HepG2 (cell line): Measurements from ENCODE around the gene NDUFB11. TPM values are rescaled to one million over a fixed set of nuclear protein-coding genes. Genes with fewer than 3 reads are reported as not detected.

ENCODE experiments used
- CREB3 ChIP-seq: sonication (generic); formaldehyde crosslinking; IDR thresholded peaks from 2 replicates; pipeline ENCODE4 v1.5.0; 2020; ENCODE audit warnings: missing genetic modification reagents
- EZH2 ChIP-seq: conservative IDR thresholded peaks from 2 replicates; pipeline ENCODE4 v1.6.1; 2012; ENCODE audit warnings: mild to moderate bottlenecking, low read depth, low read length, moderate library complexity
- GABPB1 ChIP-seq: IDR thresholded peaks from 2 replicates; pipeline ENCODE4 v1.6.1; 2016; ENCODE audit warnings: mild to moderate bottlenecking, missing genetic modification reagents, moderate library complexity, missing compliant biosample characterization
- HMGXB3 ChIP-seq: sonication (generic); formaldehyde crosslinking; IDR thresholded peaks from 2 replicates; pipeline ENCODE4 v1.4.0; 2020; ENCODE audit warnings: missing genetic modification reagents, borderline replicate concordance
- MAZ ChIP-seq, 2 experiments: sonication (generic) in 1 of 2; formaldehyde crosslinking in 1 of 2; IDR thresholded peaks; 2 replicates each; pipeline versions ENCODE4 v1.5.0 to v1.6.1; 2012 to 2020; ENCODE audit warnings: low read depth in 2 of 2, mild to moderate bottlenecking in 2 of 2, borderline replicate concordance in 1 of 2, improper control_type of control experiment in 1 of 2, low read length in 1 of 2, missing genetic modification reagents in 1 of 2, moderate library complexity in 1 of 2
- NONO ChIP-seq, 2 experiments: fragments of 450-650 bp in 1 of 2; sonication (generic) in 1 of 2; formaldehyde crosslinking in 1 of 2; IDR thresholded peaks in 1 of 2; conservative IDR thresholded peaks in 1 of 2; 2 replicates each; pipeline versions ENCODE4 v1.6.1 to v1.8.0; 2017 to 2022; ENCODE audit warnings: mild to moderate bottlenecking in 1 of 2, missing genetic modification reagents in 1 of 2, moderate library complexity in 1 of 2
- RBFOX2 ChIP-seq: fragments of 200-400 bp; formaldehyde crosslinking; IDR thresholded peaks from 2 replicates; pipeline ENCODE4 v1.6.1; 2017; ENCODE audit warnings: low read depth, mild to moderate bottlenecking, low read length
- SIN3A ChIP-seq: IDR thresholded peaks from 2 replicates; pipeline ENCODE4 v1.6.1; 2011; ENCODE audit warnings: low read depth, mild to moderate bottlenecking, control low read depth, low read length, borderline replicate concordance
- ZBTB40 ChIP-seq, 2 experiments: fragments of 450-650 bp in 1 of 2; sonication (generic) in 1 of 2; formaldehyde crosslinking in 1 of 2; IDR thresholded peaks; 2 replicates each; pipeline versions ENCODE4 v1.6.1 to v1.8.0; 2016 to 2022; ENCODE audit warnings: antibody characterized with exemption in 1 of 2, mild to moderate bottlenecking in 1 of 2, missing genetic modification reagents in 1 of 2
- polyA plus RNA-seq, 8 experiments: library from polyadenylated mRNA; depleted of rRNA in 3 of 8; stranded (reverse) in 7 of 8; unstranded in 1 of 8; fragments of >200 nt; fragmentation: Illumina TruSeq in 4 of 8; extraction: Trizol in 4 of 8; gene quantifications; 2 replicates each; pipeline versions ENCODE4 v1.2.1 to v1.2.3, GENCODE V29; 2011 to 2016; ENCODE audit warnings: low read depth in 4 of 8, missing spikeins in 1 of 8, mixed read lengths in 1 of 8; ENCODE audit not compliant: insufficient read depth in 1 of 8
- total RNA-seq, 5 experiments: library from RNA; depleted of rRNA; stranded (reverse); fragments of >200 nt; fragmentation: Illumina TruSeq; extraction: Trizol; gene quantifications; 2 replicates each; pipeline ENCODE4 v1.2.3, GENCODE V29; 2016; ENCODE audit warnings: low read depth in 1 of 5

The NDUFB11 gene
- total and polyA plus RNA-seq, 2 of the 13 experiments (the other 11 are each of a cell fraction or from before 2014, with no cell fraction given) = 46.6 to 100 TPM

- TF ChIP-seq ZBTB40 (IDR thresholded peaks at IDR 0.05) (no peak), ZBTB40 (CRISPR knock-in tag; IDR thresholded peaks at IDR 0.05) (peak; percentile 37; the same call in 1 of the 2 replicates), NONO (IDR thresholded peaks at IDR 0.05) (no peak), NONO (CRISPR knock-in tag; conservative IDR thresholded peaks at IDR 0.05) (peak; percentile 59; the same call in 1 of the 2 replicates), MAZ (IDR thresholded peaks at IDR 0.05; ENCODE audit: borderline replicate concordance, low read depth, low read length) (no peak), MAZ (CRISPR knock-in tag; IDR thresholded peaks at IDR 0.05; ENCODE audit: low read depth) (0 out of 2 replicates have a peak, but pooled peaks have one; percentile 16), EZH2 (no peak), CREB3 (CRISPR knock-in tag) (no peak), HMGXB3 (CRISPR knock-in tag) (0 out of 2 replicates have a peak, but pooled peaks have one; percentile 49), GABPB1 (CRISPR knock-in tag) (peak; percentile 74), SIN3A (peak; percentile 47; the same call in 1 of the 2 replicates), RBFOX2 (0 out of 2 replicates have a peak, but pooled peaks have one; percentile 26)
Observed at GRCh38 chrX:47190445-47191269, 46.2 kb upstream of the NDUFB11 start (continued).
